WTC11 (cell line): ENCODE measurements around the gene CLPTM1L. TPM values are rescaled to one million over a fixed set of nuclear protein-coding genes. Genes with fewer than 3 reads are reported as not detected.

Source experiments
- ATAC-seq: fragments of 200-7000 bp; cut with Tn5 transposase; 2 replicates; pipeline ENCODE4 v1.10.0; 2021; ENCODE audit warnings: mild to moderate bottlenecking, moderate library complexity
- CTCF ChIA-PET: fragments of 300-600 bp; sonication (Branson Sonifier 250); formaldehyde crosslinking; loops from one replicate; lab custom pipeline; 2021; ENCODE audit warnings: antibody characterized with exemption; lab: Charles Lee
- POLR2A ChIA-PET: fragments of 350-600 bp; sonication (Branson Sonifier 250); formaldehyde crosslinking; loops from one replicate; lab custom pipeline; 2021; ENCODE audit warnings: antibody characterized with exemption; lab: Charles Lee
- DNase-seq: peaks from one replicate; pipeline ENCODE4 v3.0.0; 2021; ENCODE audit warnings: low spot score
- H3K27ac Mint-ChIP-seq: 2 replicates; pipeline ENCODE4 v1.8.0; 2021; ENCODE audit warnings: mixed read lengths
- H3K27me3 Mint-ChIP-seq: 2 replicates; pipeline ENCODE4 v1.8.0; 2021; ENCODE audit warnings: low read depth, mild to moderate bottlenecking, moderate library complexity, mixed read lengths
- H3K36me3 Mint-ChIP-seq: 2 replicates; pipeline ENCODE4 v1.8.0; 2021; ENCODE audit warnings: mixed read lengths
- H3K4me1 Mint-ChIP-seq: 2 replicates; pipeline ENCODE4 v1.8.0; 2022; ENCODE audit warnings: mixed read lengths
- H3K4me3 Mint-ChIP-seq: 2 replicates; pipeline ENCODE4 v1.8.0; 2021; ENCODE audit warnings: mild to moderate bottlenecking, moderate library complexity, mixed read lengths
- H3K9me3 Mint-ChIP-seq: 2 replicates; pipeline ENCODE4 v1.8.0; 2021; ENCODE audit warnings: mixed read lengths
- AFF4 ChIP-seq: sonication (generic); formaldehyde crosslinking; IDR thresholded peaks from 2 replicates; pipeline ENCODE4 v1.8.1; 2023; ENCODE audit warnings: mild to moderate bottlenecking, missing genetic modification reagents, borderline replicate concordance
- AR ChIP-seq: fragments of 250-450 bp; sonication (Bioruptor Pico); IDR thresholded peaks from 2 replicates; pipeline ENCODE4 v1.9.0; 2021; ENCODE audit warnings: mild to moderate bottlenecking
- ARID4B ChIP-seq: sonication (generic); formaldehyde crosslinking; IDR thresholded peaks from 2 replicates; pipeline ENCODE4 v1.8.0; 2023; ENCODE audit warnings: missing genetic modification reagents, mild to moderate bottlenecking, borderline replicate concordance
- CBFB ChIP-seq: sonication (generic); formaldehyde crosslinking; IDR thresholded peaks from 2 replicates; pipeline ENCODE4 v1.8.1; 2022; ENCODE audit warnings: mild to moderate bottlenecking, low read depth, missing genetic modification reagents
- ETV6 ChIP-seq: sonication (generic); formaldehyde crosslinking; IDR thresholded peaks from 2 replicates; pipeline ENCODE4 v1.8.1; 2022; ENCODE audit warnings: mild to moderate bottlenecking, missing genetic modification reagents
- GTF2I ChIP-seq: fragments of 250-450 bp; sonication (Bioruptor Pico); conservative IDR thresholded peaks from 2 replicates; pipeline ENCODE4 v1.4.0; 2021; ENCODE audit warnings: mild to moderate bottlenecking
- JAZF1 ChIP-seq: fragments of 250-450 bp; sonication (Bioruptor Pico); IDR thresholded peaks from 2 replicates; pipeline ENCODE4 v1.9.0; 2021; ENCODE audit warnings: moderate library complexity, mild to moderate bottlenecking, inconsistent platforms
- PREB ChIP-seq: sonication (generic); formaldehyde crosslinking; IDR thresholded peaks from 2 replicates; pipeline ENCODE4 v1.8.1; 2022; ENCODE audit warnings: mild to moderate bottlenecking, missing genetic modification reagents, moderate library complexity, borderline replicate concordance
- TEAD4 ChIP-seq: sonication (generic); formaldehyde crosslinking; IDR thresholded peaks from 2 replicates; pipeline ENCODE4 v1.8.0; 2022; ENCODE audit warnings: mild to moderate bottlenecking, missing genetic modification reagents
- USF1 ChIP-seq: sonication (generic); formaldehyde crosslinking; IDR thresholded peaks from 2 replicates; pipeline ENCODE4 v1.8.0; 2022; ENCODE audit warnings: mild to moderate bottlenecking, missing genetic modification reagents
- ZNF121 ChIP-seq: sonication (generic); formaldehyde crosslinking; IDR thresholded peaks from 2 replicates; pipeline ENCODE4 v1.8.0; 2023; ENCODE audit warnings: missing genetic modification reagents
- ZNF232 ChIP-seq: sonication (generic); formaldehyde crosslinking; IDR thresholded peaks from 2 replicates; pipeline ENCODE4 v1.8.0; 2022; ENCODE audit warnings: mild to moderate bottlenecking, missing genetic modification reagents
- ZNF263 ChIP-seq: sonication (generic); formaldehyde crosslinking; IDR thresholded peaks from 2 replicates; pipeline ENCODE4 v1.8.1; 2022; ENCODE audit warnings: low read depth, mild to moderate bottlenecking, moderate library complexity, missing genetic modification reagents
- ZNF317 ChIP-seq: sonication (generic); formaldehyde crosslinking; IDR thresholded peaks from 2 replicates; pipeline ENCODE4 v1.8.1; 2023; ENCODE audit warnings: low read depth, mild to moderate bottlenecking, moderate library complexity, missing genetic modification reagents, borderline replicate concordance
- ZNF532 ChIP-seq: fragments of 250-450 bp; sonication (Bioruptor Pico); IDR thresholded peaks from 2 replicates; pipeline ENCODE4 v1.9.0; 2021; ENCODE audit warnings: mild to moderate bottlenecking, borderline replicate concordance
- ZNF671 ChIP-seq: fragments of 250-450 bp; sonication (Bioruptor Pico); IDR thresholded peaks from 2 replicates; pipeline ENCODE4 v1.8.0; 2021; ENCODE audit warnings: mild to moderate bottlenecking
- total RNA-seq: library from RNA; stranded (reverse); gene quantifications from 3 replicates; pipeline ENCODE4 v1.2.3, GENCODE V29; 2021

The CLPTM1L gene
- total RNA-seq, 1 experiment from 2014 or later: 92.8 TPM

GRCh38 chr5:1371218-1371971 lies 26.5 kb upstream of the CLPTM1L start (continued):
- TF ChIP-seq ZNF263: no peak
- no peak for TF ChIP-seq ZNF121 (CRISPR knock-in tag)
- no peak for TF ChIP-seq ZNF317 (CRISPR knock-in tag)

GRCh38 chr5:1370006-1370405 lies 25.1 kb upstream of the CLPTM1L start:
- H3K4me3 Mint-ChIP-seq: no peak overlapping the region
- DNase-seq (no peak), ATAC-seq (no peak)
- no peaks in the 10 kb centered on the region for H3K9me3 Mint-ChIP-seq
- no peak overlapping the region for H3K27ac Mint-ChIP-seq
- no peaks in the 10 kb centered on the region for H3K36me3 Mint-ChIP-seq
- CTCF ChIA-PET: interaction anchor here (2.8 kb wide), 1 partner anchor 10 kb away, joined by 19 read pairs; no protein-coding TSS in a partner anchor
- TF ChIP-seq AR (no peak), PREB (CRISPR knock-in tag) (no peak), TEAD4 (no peak), JAZF1 (no peak), CBFB (no peak), USF1 (CRISPR knock-in tag) (no peak), ETV6 (CRISPR knock-in tag) (no peak), ZNF532 (CRISPR knock-in tag) (no peak), ZNF232 (CRISPR knock-in tag) (no peak), ZNF671 (CRISPR knock-in tag) (no peak), ARID4B (no peak), GTF2I (CRISPR knock-in tag) (no peak), AFF4 (CRISPR knock-in tag) (no peak)
- H3K27me3 Mint-ChIP-seq: peaks cover 9% of the 10 kb centered on the region; the same call in 1 of the 2 replicates
- peaks cover 16% of the 10 kb centered on the region; the same call in 1 of the 2 replicates for H3K4me1 Mint-ChIP-seq
- POLR2A ChIA-PET: no interaction called here
